Panc1 (cell line): Measurements from ENCODE around the gene BRCA2. TPM values are rescaled to one million over a fixed set of nuclear protein-coding genes. Genes with fewer than 3 reads are reported as not detected.

Experiments used
- ATAC-seq: fragments of 200-7000 bp; cut with Tn5 transposase; 2 replicates; pipeline ENCODE4 v1.9.1; 2020; ENCODE audit warnings: mild to moderate bottlenecking, moderate library complexity
- BruUV-seq: library from RNA; stranded (reverse); fragments of 400-500 nt; replicated peaks from 2 replicates; lab custom pipeline; 2021; lab: Mats Ljungman, UMichigan
- CTCF ChIA-PET: fragments of 300-600 bp; sonication (Branson Sonifier 250); formaldehyde crosslinking; loops from one replicate; lab custom pipeline; 2022; ENCODE audit warnings: antibody characterized with exemption; lab: Charles Lee
- POLR2A ChIA-PET: fragments of 300-600 bp; sonication (Branson Sonifier 250); formaldehyde crosslinking; loops from one replicate; lab custom pipeline; 2022; ENCODE audit warnings: antibody characterized with exemption; lab: Charles Lee
- DNase-seq: peaks from one replicate; pipeline ENCODE4 v3.0.0-alpha.2; 2010; ENCODE audit warnings: low read depth, low spot score
- H3K27ac ChIP-seq: 2 replicates; pipeline ENCODE4 v1.5.1; 2011; ENCODE audit warnings: mild to moderate bottlenecking, low read length, inconsistent platforms
- H3K27me3 ChIP-seq: fragments of 200-500 bp; sonication (Bioruptor generic); 2 replicates; pipeline ENCODE4 v1.6.0; 2014; ENCODE audit warnings: low read length, inconsistent platforms; ENCODE audit not compliant: control insufficient read depth, insufficient read depth
- H3K36me3 ChIP-seq: fragments of 200-500 bp; sonication (Bioruptor generic); 2 replicates; pipeline ENCODE4 v1.5.1; 2014; ENCODE audit warnings: inconsistent platforms, mild to moderate bottlenecking, low read length, moderate library complexity; ENCODE audit not compliant: control insufficient read depth, insufficient read depth
- H3K4me1 ChIP-seq: 2 replicates; pipeline ENCODE4 v1.5.1; 2011; ENCODE audit warnings: inconsistent platforms, mild to moderate bottlenecking, low read length, moderate library complexity; ENCODE audit not compliant: control insufficient read depth, insufficient read depth
- H3K4me3 ChIP-seq, 2 experiments: 2 replicates each; pipeline ENCODE4 v1.5.1; 2011 to 2012; ENCODE audit warnings: low read depth in 2 of 2, low read length in 2 of 2, mild to moderate bottlenecking in 2 of 2, inconsistent platforms in 1 of 2, moderate library complexity in 1 of 2
- H3K9me3 ChIP-seq: fragments of 200-500 bp; sonication (Bioruptor generic); 2 replicates; pipeline ENCODE4 v1.5.1; 2014; ENCODE audit warnings: low read depth, mild to moderate bottlenecking, inconsistent platforms, low read length, moderate library complexity; ENCODE audit not compliant: control insufficient read depth, insufficient read depth
- CTCF ChIP-seq: fragments of 450-650 bp; IDR thresholded peaks from 2 replicates; pipeline ENCODE4 v1.5.1; 2017; ENCODE audit warnings: mild to moderate bottlenecking
- POLR2AphosphoS5 ChIP-seq: IDR thresholded peaks from 2 replicates; pipeline ENCODE4 v1.6.1; 2012; ENCODE audit warnings: mild to moderate bottlenecking, low read depth, low read length, moderate library complexity
- REST ChIP-seq, 2 experiments: IDR thresholded peaks; 2 replicates each; pipeline ENCODE4 v1.6.1; 2011 to 2012; ENCODE audit warnings: low read depth in 2 of 2, control low read depth in 1 of 2, low read length in 1 of 2, mild to moderate bottlenecking in 1 of 2, moderate library complexity in 1 of 2; ENCODE audit not compliant: insufficient read depth in 1 of 2
- SIN3A ChIP-seq: IDR thresholded peaks from 2 replicates; pipeline ENCODE4 v1.6.1; 2012; ENCODE audit warnings: low read depth, mild to moderate bottlenecking, low read length, moderate library complexity, borderline replicate concordance; ENCODE audit not compliant: insufficient read depth
- TCF7L2 ChIP-seq: IDR thresholded peaks from 2 replicates; pipeline ENCODE4 v1.6.1; 2011; ENCODE audit warnings: mild to moderate bottlenecking, low read depth, low read length, inconsistent platforms
- in situ Hi-C: cut with HindIII; loops from 2 replicates; pipeline ENCODE4 v1.10.0; 2016; ENCODE audit warnings: low sequenced_read_pairs, low pct_unique_long_range_greater_than_20kb
- intact Hi-C: fragments of 100-400 bp; cut with micrococcal nuclease; formaldehyde crosslinking; loops from one replicate; pipeline ENCODE4 v1.10.0; 2022; ENCODE audit not compliant: unreplicated experiment
- total RNA-seq: library from RNA; stranded (reverse); gene quantifications from one replicate; pipeline ENCODE4 v1.2.1, GENCODE V29; 2021; ENCODE audit not compliant: unreplicated experiment

Gene BRCA2
- total RNA-seq, 1 experiment from 2014 or later = 8.4 TPM

- ATAC-seq (no peak), DNase-seq (no peak)
- ChIA-PET POLR2A (no interaction called here), CTCF (interaction anchor here (0.6 kb wide), 1 partner anchor 148 kb away, joined by 3 read pairs; no protein-coding TSS in a partner anchor)
- no TSS peak for BruUV-seq
- in situ Hi-C loops (no loop called here), intact Hi-C loops (no loop called here)
- H3K9me3 ChIP-seq = no peaks in the 10 kb centered on the region
- H3K4me3 ChIP-seq = no peak overlapping the region
- no peak overlapping the region for H3K27ac ChIP-seq
- H3K4me1 ChIP-seq = no peaks in the 10 kb centered on the region
- TF ChIP-seq TCF7L2 = no peak
- TF ChIP-seq SIN3A = no peak
- TF ChIP-seq REST (IDR thresholded peaks at IDR 0.05; ENCODE audit: insufficient read depth in 1 of 2, low read depth in 2 of 2, low read length in 1 of 2) = no peak
- TF ChIP-seq POLR2AphosphoS5 = no peak
- H3K36me3 ChIP-seq = no peaks in the 10 kb centered on the region; the same call in 1 of the 2 replicates
- H3K27me3 ChIP-seq = no peaks in the 10 kb centered on the region
Observed at GRCh38 chr13:32432856-32433255, 117.5 kb downstream of the BRCA2 start.

GRCh38 chr13:32438871-32439270, 123.6 kb downstream of the BRCA2 start:
- ChIA-PET POLR2A (no interaction called here), CTCF (no interaction called here)
- intact Hi-C loops (no loop called here), in situ Hi-C loops (no loop called here)
- H3K9me3 ChIP-seq = no peaks in the 10 kb centered on the region
- H3K27me3 ChIP-seq = no peaks in the 10 kb centered on the region
- TF ChIP-seq SIN3A = no peak
- TF ChIP-seq CTCF = no peak
- TF ChIP-seq REST (IDR thresholded peaks at IDR 0.05; ENCODE audit: insufficient read depth in 1 of 2, low read depth in 2 of 2, low read length in 1 of 2) = no peak
- TF ChIP-seq TCF7L2 = no peak
- no peak for TF ChIP-seq POLR2AphosphoS5
- no peaks in the 10 kb centered on the region; the same call in 1 of the 2 replicates for H3K36me3 ChIP-seq
- DNase-seq (no peak), ATAC-seq (no peak)
- BruUV-seq = no TSS peak
- no peaks in the 10 kb centered on the region for H3K4me1 ChIP-seq
- H3K27ac ChIP-seq = no peak overlapping the region
- H3K4me3 ChIP-seq = no peak overlapping the region
